ENCODE results near the gene LRRC56. TPM values are rescaled to one million over a fixed set of nuclear protein-coding genes. Genes with fewer than 3 reads are reported as not detected.

Gene LRRC56
- total and polyA plus RNA-seq, 9 of the 15 experiments (the other 6 are each of a cell fraction or from before 2014, with no cell fraction given) = 0.03 to 4.5 (median 1.0) TPM; not detected in 1

DNA sequence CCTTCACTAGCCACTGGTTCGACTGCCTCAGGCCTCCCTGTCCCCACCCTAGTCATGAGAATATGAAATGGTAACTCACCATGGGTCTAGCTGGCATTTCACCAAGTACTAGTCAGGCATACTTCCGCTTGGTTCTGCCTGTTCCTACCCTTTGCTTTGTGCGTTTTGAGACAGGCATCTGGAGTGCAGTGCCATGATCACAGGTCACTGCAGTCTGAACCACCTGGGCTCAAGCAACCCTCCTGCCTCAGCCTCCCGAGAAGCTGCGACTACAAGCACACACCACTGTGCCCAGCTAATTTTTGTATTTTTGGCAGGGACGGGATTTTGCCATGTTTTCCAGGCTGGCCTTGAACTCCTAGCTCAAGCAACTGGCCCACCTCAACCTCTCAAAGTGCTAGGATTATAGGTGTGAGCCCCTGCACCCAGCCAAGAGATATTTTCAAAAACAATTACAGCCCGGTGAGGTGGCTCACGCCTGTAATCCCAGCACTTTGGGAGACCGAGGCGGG, 16.1 kb upstream of the LRRC56 start:
- FAIRE-seq = no peak
- 89% methylated on average over 7 of the region's 10 CpGs for WGBS (ENCODE audit: insufficient coverage, low coverage, missing lambda C conversion rate)
- H3K9me3 ChIP-seq (replicated peaks; ENCODE audit: control insufficient read depth, insufficient read depth, low read depth, low read length) = peaks cover 6% of the 10 kb centered on the region; the same call in 1 of the 2 replicates
- no peaks in the 10 kb centered on the region for H3K36me3 ChIP-seq (ENCODE audit: control insufficient read depth, insufficient read depth, low read length)
- no peaks in the 10 kb centered on the region for H3K27me3 ChIP-seq (ENCODE audit: control insufficient read depth in 2 of 2, insufficient read depth in 2 of 2, low read length in 2 of 2)
- no peak overlapping the region for H2AFZ ChIP-seq (ENCODE audit: low read depth, low read length)
- no peak for TF ChIP-seq SP2 (IDR thresholded peaks at IDR 0.05; ENCODE audit: extremely low read depth, low read depth, low read length, poor library complexity, severe bottlenecking)
- TF ChIP-seq, protein P1, sequence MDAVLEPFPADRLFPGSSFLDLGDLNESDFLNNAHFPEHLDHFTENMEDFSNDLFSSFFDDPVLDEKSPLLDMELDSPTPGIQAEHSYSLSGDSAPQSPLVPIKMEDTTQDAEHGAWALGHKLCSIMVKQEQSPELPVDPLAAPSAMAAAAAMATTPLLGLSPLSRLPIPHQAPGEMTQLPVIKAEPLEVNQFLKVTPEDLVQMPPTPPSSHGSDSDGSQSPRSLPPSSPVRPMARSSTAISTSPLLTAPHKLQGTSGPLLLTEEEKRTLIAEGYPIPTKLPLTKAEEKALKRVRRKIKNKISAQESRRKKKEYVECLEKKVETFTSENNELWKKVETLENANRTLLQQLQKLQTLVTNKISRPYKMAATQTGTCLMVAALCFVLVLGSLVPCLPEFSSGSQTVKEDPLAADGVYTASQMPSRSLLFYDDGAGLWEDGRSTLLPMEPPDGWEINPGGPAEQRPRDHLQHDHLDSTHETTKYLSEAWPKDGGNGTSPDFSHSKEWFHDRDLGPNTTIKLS (IDR thresholded peaks at IDR 0.05; ENCODE audit: borderline replicate concordance, low read depth) = no peak
- TF ChIP-seq ZNF311 (CRISPR knock-in tag; IDR thresholded peaks at IDR 0.05) = no peak
- no peak for TF ChIP-seq COPS2 (conservative IDR thresholded peaks at IDR 0.05)
- no peak for TF ChIP-seq ZKSCAN3 (CRISPR knock-in tag; IDR thresholded peaks at IDR 0.05)
- no peak for TF ChIP-seq MBD2 (IDR thresholded peaks at IDR 0.05; ENCODE audit: borderline replicate concordance, low read depth)
- no peak for TF ChIP-seq RFX5 (IDR thresholded peaks at IDR 0.05; ENCODE audit: low read depth, low read length)
- no peak for TF ChIP-seq SIRT6 (IDR thresholded peaks at IDR 0.05; ENCODE audit: low read depth, low read length)
- no peak for TF ChIP-seq DPF2 (IDR thresholded peaks at IDR 0.05)
- TF ChIP-seq ZNF324 (CRISPR knock-in tag; IDR thresholded peaks at IDR 0.05) = no peak
- TF ChIP-seq, protein P2, sequence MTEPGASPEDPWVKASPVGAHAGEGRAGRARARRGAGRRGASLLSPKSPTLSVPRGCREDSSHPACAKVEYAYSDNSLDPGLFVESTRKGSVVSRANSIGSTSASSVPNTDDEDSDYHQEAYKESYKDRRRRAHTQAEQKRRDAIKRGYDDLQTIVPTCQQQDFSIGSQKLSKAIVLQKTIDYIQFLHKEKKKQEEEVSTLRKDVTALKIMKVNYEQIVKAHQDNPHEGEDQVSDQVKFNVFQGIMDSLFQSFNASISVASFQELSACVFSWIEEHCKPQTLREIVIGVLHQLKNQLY (CRISPR knock-in tag; conservative IDR thresholded peaks at IDR 0.05) = no peak
- TF ChIP-seq, protein P3, sequence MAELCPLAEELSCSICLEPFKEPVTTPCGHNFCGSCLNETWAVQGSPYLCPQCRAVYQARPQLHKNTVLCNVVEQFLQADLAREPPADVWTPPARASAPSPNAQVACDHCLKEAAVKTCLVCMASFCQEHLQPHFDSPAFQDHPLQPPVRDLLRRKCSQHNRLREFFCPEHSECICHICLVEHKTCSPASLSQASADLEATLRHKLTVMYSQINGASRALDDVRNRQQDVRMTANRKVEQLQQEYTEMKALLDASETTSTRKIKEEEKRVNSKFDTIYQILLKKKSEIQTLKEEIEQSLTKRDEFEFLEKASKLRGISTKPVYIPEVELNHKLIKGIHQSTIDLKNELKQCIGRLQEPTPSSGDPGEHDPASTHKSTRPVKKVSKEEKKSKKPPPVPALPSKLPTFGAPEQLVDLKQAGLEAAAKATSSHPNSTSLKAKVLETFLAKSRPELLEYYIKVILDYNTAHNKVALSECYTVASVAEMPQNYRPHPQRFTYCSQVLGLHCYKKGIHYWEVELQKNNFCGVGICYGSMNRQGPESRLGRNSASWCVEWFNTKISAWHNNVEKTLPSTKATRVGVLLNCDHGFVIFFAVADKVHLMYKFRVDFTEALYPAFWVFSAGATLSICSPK (IDR thresholded peaks at IDR 0.05; ENCODE audit: borderline replicate concordance) = no peak
- intact Hi-C loops (cut with micrococcal nuclease) = no loop called here
- no peaks in the 10 kb centered on the region for H3K9me1 ChIP-seq (ENCODE audit: control insufficient read depth, insufficient read depth, low read length)
- DNase-seq (ENCODE audit: extremely low read depth in 1 of 4, low spot score in 3 of 4) = no peak
- BruUV-seq (replicated peaks) = no TSS peak
- in situ Hi-C loops (cut with MboI) = no loop called here
- no peaks in the 10 kb centered on the region for H3K79me2 ChIP-seq (ENCODE audit: control insufficient read depth, insufficient read depth, low read length)
- H3K4me1 ChIP-seq (replicated peaks in 1 of 2; ENCODE audit: control insufficient read depth in 2 of 2, insufficient read depth in 2 of 2, low read length in 2 of 2) = peaks cover 0 to 21% of the 10 kb centered on the region in 2 experiments; a peak in 3 of 5 replicates
- no peaks in the 10 kb centered on the region for H4K20me1 ChIP-seq (replicated peaks; ENCODE audit: control insufficient read depth, insufficient read depth, low read length)
- no peak overlapping the region for H3K27ac ChIP-seq (ENCODE audit: extremely low read depth, low read depth, low read length)
- ChIA-PET CTCF (ENCODE audit: low intra/inter-chr PET ratio) (no interaction called here), POLR2A (interaction anchor here (1.1 kb wide), 1 partner anchor 11 kb away, joined by 5 read pairs; no protein-coding TSS in a partner anchor)
- no peak overlapping the region for H3K9ac ChIP-seq (ENCODE audit: insufficient read depth in 1 of 2, low read depth in 2 of 2, low read length in 2 of 2)
- no peak overlapping the region for H3K4me2 ChIP-seq (ENCODE audit: insufficient read depth, low read length)
- no peak for ATAC-seq
- H3K4me3 ChIP-seq = no peak overlapping the region
